ENCODE data around the gene CASR.

CASR gene

GRCh38 chr3:122217901-122218300 is 34.4 kb downstream of the CASR start:
- no peak for DNase-seq

GRCh38 chr3:122219242-122219872 is 35.9 kb downstream of the CASR start:
- DNase-seq, result no peak

GRCh38 chr3:122227036-122227781 is 43.7 kb downstream of the CASR start:
- no peak for DNase-seq

- no peak for DNase-seq
These were observed 46.7 kb downstream of the CASR start for GRCh38 chr3:122230174-122230573.

GRCh38 chr3:122231465-122232157 is 48.1 kb downstream of the CASR start:
- DNase-seq, result no peak

GRCh38 chr3:122232485-122232884 is 49.0 kb downstream of the CASR start:
- DNase-seq, result no peak

- no peak for DNase-seq
These were observed 49.9 kb downstream of the CASR start for GRCh38 chr3:122233101-122233952.

GRCh38 chr3:122234117-122234516 is 50.6 kb downstream of the CASR start:
- no peak for DNase-seq

GRCh38 chr3:122235147-122235546 is 51.7 kb downstream of the CASR start:
- no peak for DNase-seq

GRCh38 chr3:122239112-122239511 is 55.6 kb downstream of the CASR start:
- DNase-seq, result no peak

GRCh38 chr3:122245513-122246174 is 62.2 kb downstream of the CASR start:
- peak; percentile 70 for DNase-seq

GRCh38 chr3:122246199-122246598 is 62.7 kb downstream of the CASR start:
- no peak for DNase-seq

- DNase-seq, result no peak
These were observed 63.8 kb downstream of the CASR start for GRCh38 chr3:122247087-122247824.

- peak; percentile 13 for DNase-seq
These were observed 64.3 kb downstream of the CASR start for GRCh38 chr3:122247825-122248185.

GRCh38 chr3:122251428-122251827 is 68.0 kb downstream of the CASR start:
- DNase-seq, result no peak

- no peak for DNase-seq
These were observed 70.1 kb downstream of the CASR start for GRCh38 chr3:122253581-122253980.

- no peak for DNase-seq
These were observed 72.4 kb downstream of the CASR start for GRCh38 chr3:122255757-122256439.

- no peak for DNase-seq
These were observed 74.3 kb downstream of the CASR start for GRCh38 chr3:122257644-122258364.

- DNase-seq, result peak; percentile 68
These were observed 75.4 kb downstream of the CASR start for GRCh38 chr3:122258757-122259371.

GRCh38 chr3:122260206-122260605 is 76.7 kb downstream of the CASR start:
- DNase-seq, result no peak
